GM12878 (cell line): Measurements from ENCODE around the gene TNNT1. TPM values are rescaled to one million over a fixed set of nuclear protein-coding genes. Genes with fewer than 3 reads are reported as not detected.

ENCODE experiments used
- ATAC-seq: fragments of 200-7000 bp; cut with Tn5 transposase; 3 replicates; pipeline ENCODE4 v1.9.1; 2020; ENCODE audit warnings: mild to moderate bottlenecking, moderate library complexity
- BruUV-seq: library from RNA; stranded (reverse); fragments of 400-500 nt; replicated peaks from 2 replicates; lab custom pipeline; 2021; lab: Mats Ljungman, UMichigan
- CTCF ChIA-PET: fragments of 300-600 bp; sonication (Branson Sonifier 250); formaldehyde crosslinking; extraction: SDS; loops from one replicate; lab custom pipeline; 2021; ENCODE audit warnings: inconsistent platforms; lab: Yijun Ruan, JAX
- POLR2A ChIA-PET: fragments of 350-600 bp; formaldehyde crosslinking; extraction: SDS; loops from one replicate; lab custom pipeline; 2021; ENCODE audit warnings: inconsistent platforms; lab: Charles Lee
- RAD21 ChIA-PET: fragments of 300-600 bp; sonication (Branson Sonifier 250); formaldehyde crosslinking; loops from one replicate; lab custom pipeline; 2023; ENCODE audit warnings: antibody characterized with exemption; ENCODE audit not compliant: unreplicated experiment; lab: Charles Lee
- SMC1A ChIA-PET: fragments of 300-600 bp; sonication (Branson Sonifier 250); formaldehyde crosslinking; loops from one replicate; lab custom pipeline; 2023; ENCODE audit not compliant: unreplicated experiment, uncharacterized antibody; lab: Charles Lee
- DNase-seq: peaks from one replicate; pipeline ENCODE4 v3.0.0-alpha.2; 2011; ENCODE audit warnings: low read depth, low spot score
- FAIRE-seq: peaks from 3 replicates; lab custom pipeline; 2011; peaks lifted over from hg19 to GRCh38; lab: Jason Lieb, UNC
- H2AFZ ChIP-seq: 2 replicates; pipeline ENCODE4 v1.6.0; 2011; ENCODE audit warnings: low read depth, low read length, control low read depth; ENCODE audit not compliant: control insufficient read depth
- H3K27ac ChIP-seq: 2 replicates; pipeline ENCODE4 v1.5.1; 2011; ENCODE audit warnings: control low read depth; ENCODE audit not compliant: control insufficient read depth, insufficient read depth
- H3K27me3 ChIP-seq, 2 experiments: replicated peaks in 1 of 2; 2 replicates each; pipeline versions ENCODE4 v1.6.0 to v1.6.1; 2011; ENCODE audit warnings: low read length in 1 of 2; ENCODE audit not compliant: control insufficient read depth in 2 of 2, insufficient read depth in 2 of 2
- H3K36me3 ChIP-seq, 2 experiments: 2 replicates each; pipeline ENCODE4 v1.5.1; 2011; ENCODE audit warnings: low read length in 1 of 2; ENCODE audit not compliant: control insufficient read depth in 2 of 2, insufficient read depth in 2 of 2
- H3K4me1 ChIP-seq: 2 replicates; pipeline ENCODE4 v1.6.1; 2011; ENCODE audit warnings: mild to moderate bottlenecking, low read length, moderate library complexity, mixed read lengths; ENCODE audit not compliant: control insufficient read depth, insufficient read depth
- H3K4me2 ChIP-seq: 2 replicates; pipeline ENCODE4 v1.6.0; 2011; ENCODE audit warnings: control low read depth; ENCODE audit not compliant: control insufficient read depth, insufficient read depth
- H3K4me3 ChIP-seq: fragments of 200-600 bp; sonication (generic); 2 replicates; pipeline ENCODE4 v1.5.1; 2016
- H3K79me2 ChIP-seq: 2 replicates; pipeline ENCODE4 v1.6.0; 2011; ENCODE audit warnings: low read length; ENCODE audit not compliant: control insufficient read depth, insufficient read depth
- H3K9ac ChIP-seq: 2 replicates; pipeline ENCODE4 v1.8.0; 2011; ENCODE audit warnings: low read length, control low read depth, mixed read lengths; ENCODE audit not compliant: control insufficient read depth, insufficient read depth
- H3K9me3 ChIP-seq: replicated peaks from 3 replicates; pipeline ENCODE4 v1.5.1; 2011; ENCODE audit warnings: mild to moderate bottlenecking, low read length; ENCODE audit not compliant: control insufficient read depth, insufficient read depth
- H4K20me1 ChIP-seq: 2 replicates; pipeline ENCODE4 v1.6.0; 2011; ENCODE audit not compliant: control insufficient read depth, insufficient read depth
- IKZF2 ChIP-seq, 2 experiments: fragments of 450-650 bp; IDR thresholded peaks; 2 replicates each; pipeline ENCODE4 v1.6.1; 2017; ENCODE audit warnings: mild to moderate bottlenecking in 2 of 2, moderate library complexity in 2 of 2
- SREBF2 ChIP-seq: IDR thresholded peaks from 2 replicates; pipeline ENCODE4 v1.6.1; 2012; ENCODE audit warnings: mild to moderate bottlenecking, low read length
- SRF ChIP-seq, 2 experiments: IDR thresholded peaks; 2 replicates each; pipeline ENCODE4 v1.6.1; 2011; ENCODE audit warnings: low read depth in 2 of 2, low read length in 2 of 2, mild to moderate bottlenecking in 1 of 2, moderate library complexity in 1 of 2
- STAT3 ChIP-seq: IDR thresholded peaks from 2 replicates; pipeline ENCODE4 v1.6.1; 2011; ENCODE audit warnings: low read depth, low read length, improper control_type of control experiment
- WGBS: methylation state at CpG from one replicate; pipeline ENCODE4 v1.1.6; 2016; ENCODE audit warnings: low lambda C conversion rate; ENCODE audit not compliant: insufficient replicate concordance, insufficient coverage; ENCODE audit errors: missing lambda C conversion rate; 5-methylcytosine and 5-hydroxymethylcytosine counted together
- in situ Hi-C: fragments of 300-500 bp; cut with MboI; formaldehyde crosslinking; loops from 9 replicates; pipeline ENCODE4 v1.14.3; 2018; ENCODE audit warnings: mixed read lengths
- intact Hi-C: fragments of 100-400 bp; cut with micrococcal nuclease; formaldehyde crosslinking; loops from one replicate; pipeline ENCODE4 v1.14.2; 2022; ENCODE audit not compliant: unreplicated experiment
- polyA plus RNA-seq, 11 experiments: library from polyadenylated mRNA; depleted of rRNA in 4 of 11; unstranded in 6 of 11; stranded (reverse) in 5 of 11; fragments of >200 nt; fragmentation: Nextera tagmentation in 4 of 11; fragmentation: Illumina TruSeq in 1 of 11; extraction: Ambion mirVana in 4 of 11; extraction: Trizol in 1 of 11; gene quantifications; 1 replicate in 1 of 11; 2 replicates in 10 of 11; pipeline versions ENCODE4 v1.2.1 to v1.2.3, GENCODE V29; 2011 to 2016; ENCODE audit warnings: inconsistent platforms in 2 of 11, missing spikeins in 2 of 11, low read depth in 1 of 11
- total RNA-seq, 4 experiments: library from RNA; depleted of rRNA in 3 of 4; stranded (reverse); fragments of >200 nt in 3 of 4; fragmentation: Illumina TruSeq in 1 of 4; extraction: Trizol in 1 of 4; gene quantifications; 2 replicates each; pipeline versions ENCODE4 v1.2.1 to v1.2.3, GENCODE V29; 2013 to 2021
- TF ChIP-seq, protein P1 (sequence below): fragments of 450-650 bp; conservative IDR thresholded peaks from 2 replicates; pipeline ENCODE4 v1.6.1; 2017; ENCODE audit warnings: mild to moderate bottlenecking, moderate library complexity
- TF ChIP-seq, protein P2 (sequence below): IDR thresholded peaks from 2 replicates; pipeline ENCODE4 v1.6.1; 2012; ENCODE audit warnings: low read depth, low read length, improper control_type of control experiment
- TF ChIP-seq, protein P3 (sequence below): fragments of 150-350 bp; IDR thresholded peaks from 2 replicates; pipeline ENCODE4 v1.6.1; 2014; ENCODE audit warnings: mild to moderate bottlenecking, low read depth, low read length
- TF ChIP-seq, protein P4 (sequence below): fragments of 450-650 bp; IDR thresholded peaks from 2 replicates; pipeline ENCODE4 v1.6.1; 2017; ENCODE audit warnings: mild to moderate bottlenecking
- TF ChIP-seq, protein P5 (sequence below), 3 experiments: IDR thresholded peaks in 2 of 3; conservative IDR thresholded peaks in 1 of 3; 2 replicates each; pipeline ENCODE4 v1.5.1; 2011; ENCODE audit warnings: low read depth in 3 of 3, low read length in 3 of 3, mild to moderate bottlenecking in 3 of 3, control low read depth in 2 of 3, moderate library complexity in 2 of 3, inconsistent platforms in 1 of 3, mixed read lengths in 1 of 3; ENCODE audit not compliant: control insufficient read depth in 2 of 3, insufficient read depth in 1 of 3; ENCODE audit errors: extremely low read depth in 1 of 3
- TF ChIP-seq, protein P6 (sequence below): IDR thresholded peaks from 2 replicates; pipeline ENCODE4 v1.6.1; 2012; ENCODE audit warnings: low read depth, low read length, improper control_type of control experiment

Gene TNNT1
- total and polyA plus RNA-seq, 10 of the 15 experiments (the other 5 are each of a cell fraction or from before 2014, with no cell fraction given), result 0.26 to 0.62 (median 0.37) TPM; not detected in 7

DNA sequence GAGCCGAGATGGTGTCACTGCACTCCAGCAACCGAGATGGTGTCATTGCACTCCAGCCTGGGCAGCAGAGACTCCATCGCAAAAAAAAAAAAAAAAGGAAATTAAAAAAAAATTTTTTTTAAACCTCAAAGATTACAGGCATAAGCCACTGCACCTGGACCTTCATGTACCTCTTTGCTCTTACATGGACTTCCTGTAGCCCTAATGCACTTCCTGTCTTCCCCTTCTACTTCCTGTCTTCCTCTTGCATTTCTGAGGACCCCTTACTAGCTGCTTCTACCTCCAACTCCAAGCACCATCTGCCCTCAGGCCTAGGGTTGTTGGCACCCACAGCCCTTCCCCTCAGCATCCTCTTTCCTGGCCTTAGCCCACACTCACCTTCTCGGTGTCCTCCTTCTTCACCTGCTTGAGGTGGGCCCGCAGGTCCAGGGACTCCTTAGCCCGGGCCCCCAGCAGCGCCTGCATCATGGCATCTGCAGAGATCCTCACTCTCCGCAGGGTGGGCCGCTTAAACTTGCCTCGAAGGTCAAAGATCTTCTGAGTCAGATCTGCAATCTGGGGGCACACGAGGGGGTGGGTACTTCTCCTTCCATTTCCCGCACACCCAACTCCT, 4.8 kb upstream of the TNNT1 start:
- no peak overlapping the region for H3K4me3 ChIP-seq
- 60% methylated on average over 10 of the region's 12 CpGs for WGBS
- no peak for DNase-seq
- SMC1A ChIA-PET, result no interaction called here
- RAD21 ChIA-PET, result no interaction called here
- no peak overlapping the region for H3K9ac ChIP-seq
- no peaks in the 10 kb centered on the region for H3K79me2 ChIP-seq
- no peak for FAIRE-seq
- no TSS peak for BruUV-seq
- no peaks in the 10 kb centered on the region for H4K20me1 ChIP-seq
- intact Hi-C loops (no loop called here), in situ Hi-C loops (no loop called here)
- H2AFZ ChIP-seq, result no peak overlapping the region
- H3K4me1 ChIP-seq, result no peaks in the 10 kb centered on the region
- H3K9me3 ChIP-seq, result no peaks in the 10 kb centered on the region; the same call in 2 of the 3 replicates
- ATAC-seq, result no peak
- H3K4me2 ChIP-seq, result no peak overlapping the region
- H3K36me3 ChIP-seq, result no peaks in the 10 kb centered on the region
- no peak overlapping the region for H3K27ac ChIP-seq
- H3K27me3 ChIP-seq, result no peaks in the 10 kb centered on the region
- CTCF ChIA-PET, result interaction anchor here (0.6 kb wide), 1 partner anchor 430 kb away, joined by 3 read pairs; no protein-coding TSS in a partner anchor
- POLR2A ChIA-PET, result no interaction called here
- TF ChIP-seq, protein P1, sequence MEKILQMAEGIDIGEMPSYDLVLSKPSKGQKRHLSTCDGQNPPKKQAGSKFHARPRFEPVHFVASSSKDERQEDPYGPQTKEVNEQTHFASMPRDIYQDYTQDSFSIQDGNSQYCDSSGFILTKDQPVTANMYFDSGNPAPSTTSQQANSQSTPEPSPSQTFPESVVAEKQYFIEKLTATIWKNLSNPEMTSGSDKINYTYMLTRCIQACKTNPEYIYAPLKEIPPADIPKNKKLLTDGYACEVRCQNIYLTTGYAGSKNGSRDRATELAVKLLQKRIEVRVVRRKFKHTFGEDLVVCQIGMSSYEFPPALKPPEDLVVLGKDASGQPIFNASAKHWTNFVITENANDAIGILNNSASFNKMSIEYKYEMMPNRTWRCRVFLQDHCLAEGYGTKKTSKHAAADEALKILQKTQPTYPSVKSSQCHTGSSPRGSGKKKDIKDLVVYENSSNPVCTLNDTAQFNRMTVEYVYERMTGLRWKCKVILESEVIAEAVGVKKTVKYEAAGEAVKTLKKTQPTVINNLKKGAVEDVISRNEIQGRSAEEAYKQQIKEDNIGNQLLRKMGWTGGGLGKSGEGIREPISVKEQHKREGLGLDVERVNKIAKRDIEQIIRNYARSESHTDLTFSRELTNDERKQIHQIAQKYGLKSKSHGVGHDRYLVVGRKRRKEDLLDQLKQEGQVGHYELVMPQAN, result no peak
- TF ChIP-seq, protein P2, sequence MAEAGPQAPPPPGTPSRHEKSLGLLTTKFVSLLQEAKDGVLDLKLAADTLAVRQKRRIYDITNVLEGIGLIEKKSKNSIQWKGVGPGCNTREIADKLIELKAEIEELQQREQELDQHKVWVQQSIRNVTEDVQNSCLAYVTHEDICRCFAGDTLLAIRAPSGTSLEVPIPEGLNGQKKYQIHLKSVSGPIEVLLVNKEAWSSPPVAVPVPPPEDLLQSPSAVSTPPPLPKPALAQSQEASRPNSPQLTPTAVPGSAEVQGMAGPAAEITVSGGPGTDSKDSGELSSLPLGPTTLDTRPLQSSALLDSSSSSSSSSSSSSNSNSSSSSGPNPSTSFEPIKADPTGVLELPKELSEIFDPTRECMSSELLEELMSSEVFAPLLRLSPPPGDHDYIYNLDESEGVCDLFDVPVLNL, result no peak
- TF ChIP-seq, protein P3, sequence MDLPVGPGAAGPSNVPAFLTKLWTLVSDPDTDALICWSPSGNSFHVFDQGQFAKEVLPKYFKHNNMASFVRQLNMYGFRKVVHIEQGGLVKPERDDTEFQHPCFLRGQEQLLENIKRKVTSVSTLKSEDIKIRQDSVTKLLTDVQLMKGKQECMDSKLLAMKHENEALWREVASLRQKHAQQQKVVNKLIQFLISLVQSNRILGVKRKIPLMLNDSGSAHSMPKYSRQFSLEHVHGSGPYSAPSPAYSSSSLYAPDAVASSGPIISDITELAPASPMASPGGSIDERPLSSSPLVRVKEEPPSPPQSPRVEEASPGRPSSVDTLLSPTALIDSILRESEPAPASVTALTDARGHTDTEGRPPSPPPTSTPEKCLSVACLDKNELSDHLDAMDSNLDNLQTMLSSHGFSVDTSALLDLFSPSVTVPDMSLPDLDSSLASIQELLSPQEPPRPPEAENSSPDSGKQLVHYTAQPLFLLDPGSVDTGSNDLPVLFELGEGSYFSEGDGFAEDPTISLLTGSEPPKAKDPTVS, result no peak
- TF ChIP-seq, protein P4, sequence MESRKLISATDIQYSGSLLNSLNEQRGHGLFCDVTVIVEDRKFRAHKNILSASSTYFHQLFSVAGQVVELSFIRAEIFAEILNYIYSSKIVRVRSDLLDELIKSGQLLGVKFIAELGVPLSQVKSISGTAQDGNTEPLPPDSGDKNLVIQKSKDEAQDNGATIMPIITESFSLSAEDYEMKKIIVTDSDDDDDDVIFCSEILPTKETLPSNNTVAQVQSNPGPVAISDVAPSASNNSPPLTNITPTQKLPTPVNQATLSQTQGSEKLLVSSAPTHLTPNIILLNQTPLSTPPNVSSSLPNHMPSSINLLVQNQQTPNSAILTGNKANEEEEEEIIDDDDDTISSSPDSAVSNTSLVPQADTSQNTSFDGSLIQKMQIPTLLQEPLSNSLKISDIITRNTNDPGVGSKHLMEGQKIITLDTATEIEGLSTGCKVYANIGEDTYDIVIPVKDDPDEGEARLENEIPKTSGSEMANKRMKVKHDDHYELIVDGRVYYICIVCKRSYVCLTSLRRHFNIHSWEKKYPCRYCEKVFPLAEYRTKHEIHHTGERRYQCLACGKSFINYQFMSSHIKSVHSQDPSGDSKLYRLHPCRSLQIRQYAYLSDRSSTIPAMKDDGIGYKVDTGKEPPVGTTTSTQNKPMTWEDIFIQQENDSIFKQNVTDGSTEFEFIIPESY, result no peak
- TF ChIP-seq, protein P5, sequence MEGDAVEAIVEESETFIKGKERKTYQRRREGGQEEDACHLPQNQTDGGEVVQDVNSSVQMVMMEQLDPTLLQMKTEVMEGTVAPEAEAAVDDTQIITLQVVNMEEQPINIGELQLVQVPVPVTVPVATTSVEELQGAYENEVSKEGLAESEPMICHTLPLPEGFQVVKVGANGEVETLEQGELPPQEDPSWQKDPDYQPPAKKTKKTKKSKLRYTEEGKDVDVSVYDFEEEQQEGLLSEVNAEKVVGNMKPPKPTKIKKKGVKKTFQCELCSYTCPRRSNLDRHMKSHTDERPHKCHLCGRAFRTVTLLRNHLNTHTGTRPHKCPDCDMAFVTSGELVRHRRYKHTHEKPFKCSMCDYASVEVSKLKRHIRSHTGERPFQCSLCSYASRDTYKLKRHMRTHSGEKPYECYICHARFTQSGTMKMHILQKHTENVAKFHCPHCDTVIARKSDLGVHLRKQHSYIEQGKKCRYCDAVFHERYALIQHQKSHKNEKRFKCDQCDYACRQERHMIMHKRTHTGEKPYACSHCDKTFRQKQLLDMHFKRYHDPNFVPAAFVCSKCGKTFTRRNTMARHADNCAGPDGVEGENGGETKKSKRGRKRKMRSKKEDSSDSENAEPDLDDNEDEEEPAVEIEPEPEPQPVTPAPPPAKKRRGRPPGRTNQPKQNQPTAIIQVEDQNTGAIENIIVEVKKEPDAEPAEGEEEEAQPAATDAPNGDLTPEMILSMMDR (IDR thresholded peaks at IDR 0.05 in 2 of 3, conservative IDR thresholded peaks at IDR 0.05 in 1 of 3; ENCODE audit: control insufficient read depth in 2 of 3, extremely low read depth in 1 of 3, insufficient read depth in 1 of 3, low read depth in 3 of 3, low read length in 3 of 3), result no peak
- TF ChIP-seq SRF (IDR thresholded peaks at IDR 0.05; ENCODE audit: low read depth in 2 of 2, low read length in 2 of 2), result no peak
- no peak for TF ChIP-seq SREBF2
- TF ChIP-seq IKZF2 (IDR thresholded peaks at IDR 0.05), result no peak
- TF ChIP-seq, protein P6, sequence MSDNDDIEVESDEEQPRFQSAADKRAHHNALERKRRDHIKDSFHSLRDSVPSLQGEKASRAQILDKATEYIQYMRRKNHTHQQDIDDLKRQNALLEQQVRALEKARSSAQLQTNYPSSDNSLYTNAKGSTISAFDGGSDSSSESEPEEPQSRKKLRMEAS, result no peak
- no peak for TF ChIP-seq STAT3
